NT2/D1 (cell line): ENCODE measurements around the gene SFSWAP.
"Not testable (repeated sequence)": the region's sequence is repeated elsewhere in the genome, so short reads cannot be mapped to it uniquely, and the experiment has no call there.

Experiments used
- DNase-seq: peaks from one replicate; pipeline ENCODE4 v3.0.0-alpha.2; 2011; ENCODE audit warnings: low read depth, low spot score
- H3K27me3 ChIP-seq: 2 replicates; pipeline ENCODE4 v1.6.0; 2011; ENCODE audit warnings: mild to moderate bottlenecking; ENCODE audit not compliant: insufficient read length, insufficient read depth
- H3K36me3 ChIP-seq: 2 replicates; pipeline ENCODE4 v1.6.1; 2011; ENCODE audit warnings: mild to moderate bottlenecking, low read length, mixed read lengths; ENCODE audit not compliant: insufficient read depth, insufficient read length
- H3K4me1 ChIP-seq: 2 replicates; pipeline ENCODE4 v1.5.1; 2011; ENCODE audit not compliant: insufficient read depth, insufficient read length
- H3K4me3 ChIP-seq: 2 replicates; pipeline ENCODE4 v1.5.1; 2011; ENCODE audit warnings: low read depth; ENCODE audit not compliant: insufficient read length
- H3K9ac ChIP-seq: 2 replicates; pipeline ENCODE4 v1.6.0; 2011; ENCODE audit warnings: low read depth; ENCODE audit not compliant: insufficient read length
- H3K9me3 ChIP-seq: 2 replicates; pipeline ENCODE4 v1.5.1; 2011; ENCODE audit warnings: mild to moderate bottlenecking, low read length; ENCODE audit not compliant: insufficient read depth
- SUZ12 ChIP-seq: IDR thresholded peaks from 2 replicates; pipeline ENCODE4 v1.6.1; 2011; ENCODE audit not compliant: insufficient read length, insufficient read depth; ENCODE audit errors: extremely low read depth
- YY1 ChIP-seq: IDR thresholded peaks from 2 replicates; pipeline ENCODE4 v1.6.1; 2011; ENCODE audit not compliant: insufficient read length, insufficient read depth
- ZNF274 ChIP-seq: IDR thresholded peaks from 2 replicates; pipeline ENCODE4 v1.6.1; 2011; ENCODE audit warnings: mild to moderate bottlenecking, low read depth, low read length

SFSWAP gene

GRCh38 chr12:131775392-131776236 lies 64.7 kb downstream of the SFSWAP start:
- TF ChIP-seq YY1 = no peak
- Histone ChIP-seq H3K9ac (no peak overlapping the region), H3K36me3 (peaks cover 78% of the 10 kb centered on the region), H3K4me1 (peaks cover 8% of the 10 kb centered on the region), H3K9me3 (no peaks in the 10 kb centered on the region), H3K4me3 (no peak overlapping the region), H3K27me3 (no peaks in the 10 kb centered on the region)
- no peak for DNase-seq

DNA sequence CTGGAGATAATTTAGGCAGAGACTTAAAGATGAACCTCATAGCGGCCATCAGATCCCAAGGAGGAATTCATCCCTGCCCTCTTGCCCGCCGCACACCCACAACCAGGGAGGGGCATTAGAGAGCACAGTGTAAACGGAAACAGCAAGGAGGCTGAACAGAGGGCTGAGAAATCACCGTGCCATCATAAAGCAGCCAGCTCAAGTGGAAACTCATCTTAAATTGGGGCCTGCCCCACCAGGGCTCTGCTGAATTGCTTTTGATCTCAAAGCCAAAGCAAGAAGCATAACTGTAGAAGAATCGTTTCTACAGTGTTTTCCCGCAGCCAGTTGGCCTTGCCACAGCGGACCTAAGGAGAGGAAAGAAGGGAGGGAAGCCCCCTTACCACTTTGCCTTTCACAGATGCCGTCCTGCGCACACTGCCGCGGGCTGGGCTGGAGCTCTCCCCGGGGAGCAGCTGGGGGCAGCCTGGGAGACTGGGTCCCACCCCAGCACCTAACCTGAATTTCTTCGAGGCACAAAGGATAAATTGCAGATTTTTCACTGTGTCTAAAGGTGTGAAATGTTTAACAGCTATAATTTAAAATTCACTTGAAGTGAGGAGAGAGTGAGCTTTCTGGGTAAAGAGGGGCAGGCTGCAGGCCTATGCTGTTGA lies 65.5 kb downstream of the SFSWAP start:
- DNase-seq = no peak
- Histone ChIP-seq H3K9me3 (no peaks in the 10 kb centered on the region), H3K4me3 (no peak overlapping the region), H3K4me1 (peaks cover 5% of the 10 kb centered on the region), H3K27me3 (no peaks in the 10 kb centered on the region), H3K36me3 (peaks cover 74% of the 10 kb centered on the region), H3K9ac (peak overlapping the region; percentile 12)
- TF ChIP-seq YY1 (no peak), SUZ12 (no peak), ZNF274 (no peak)

DNA sequence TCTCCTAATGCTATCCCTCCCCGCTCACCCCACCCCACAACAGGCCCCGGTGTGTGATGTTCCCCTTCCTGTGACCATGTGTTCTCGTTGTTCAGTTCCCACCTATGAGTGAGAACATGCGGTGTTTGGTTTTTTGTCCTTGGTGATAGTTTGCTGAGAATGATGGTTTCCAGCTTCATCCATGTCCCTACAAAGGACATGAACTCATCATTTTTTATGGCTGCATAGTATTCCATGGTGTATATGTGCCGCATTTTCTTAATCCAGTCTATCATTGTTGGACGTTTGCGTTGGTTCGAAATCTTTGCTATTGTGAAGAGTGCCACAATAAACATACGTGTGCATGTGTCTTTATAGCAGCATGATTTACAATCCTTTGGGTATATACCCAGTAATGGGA lies 66.4 kb downstream of the SFSWAP start:
- not testable (repeated sequence) for H3K27me3 ChIP-seq, H3K4me1 ChIP-seq, H3K9ac ChIP-seq, DNase-seq, H3K4me3 ChIP-seq, H3K9me3 ChIP-seq
- peaks cover 75% of the 10 kb centered on the region for H3K36me3 ChIP-seq

- DNase-seq = no peak
- Histone ChIP-seq H3K9me3 (no peaks in the 10 kb centered on the region), H3K9ac (no peak overlapping the region), H3K4me3 (no peak overlapping the region), H3K4me1 (peaks cover under 1% of the 10 kb centered on the region), H3K36me3 (peaks cover 65% of the 10 kb centered on the region), H3K27me3 (no peaks in the 10 kb centered on the region)
- TF ChIP-seq ZNF274 (no peak), YY1 (no peak), SUZ12 (no peak)
These were observed 68.1 kb downstream of the SFSWAP start for GRCh38 chr12:131779027-131779426.

DNA sequence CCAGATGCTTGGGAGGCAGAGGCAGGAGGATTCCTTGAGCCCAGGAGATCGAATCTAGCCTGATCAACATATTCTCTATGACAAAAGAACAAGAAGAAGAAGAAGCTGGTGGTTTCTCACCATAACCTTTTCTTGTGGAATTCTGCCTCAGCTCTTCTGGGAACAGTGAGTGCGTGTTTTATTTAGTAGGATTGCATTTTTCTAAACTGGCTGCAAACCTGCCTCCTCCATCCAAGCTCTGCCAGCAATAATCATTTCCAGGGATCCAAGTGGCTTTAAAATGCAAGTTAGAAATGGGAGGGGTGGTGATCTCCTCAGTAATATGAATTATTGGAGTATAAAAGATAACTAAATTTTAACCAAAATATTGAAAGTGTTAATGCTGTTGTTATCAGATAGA lies 71.2 kb downstream of the SFSWAP start:
- Histone ChIP-seq H3K4me3 (no peak overlapping the region), H3K9ac (no peak overlapping the region), H3K36me3 (peaks cover 70% of the 10 kb centered on the region), H3K27me3 (no peaks in the 10 kb centered on the region), H3K9me3 (no peaks in the 10 kb centered on the region), H3K4me1 (no peaks in the 10 kb centered on the region)
- TF ChIP-seq SUZ12 = no peak
- no peak for TF ChIP-seq ZNF274
- no peak for TF ChIP-seq YY1
- DNase-seq = no peak

GRCh38 chr12:131783915-131784541 lies 73.1 kb downstream of the SFSWAP start:
- no peak overlapping the region for H3K4me3 ChIP-seq

GRCh38 chr12:131784909-131785762 lies 74.2 kb downstream of the SFSWAP start:
- Histone ChIP-seq H3K27me3 (no peaks in the 10 kb centered on the region), H3K4me3 (no peak overlapping the region), H3K9ac (no peak overlapping the region), H3K4me1 (peaks cover 2% of the 10 kb centered on the region), H3K9me3 (no peaks in the 10 kb centered on the region), H3K36me3 (peaks cover 75% of the 10 kb centered on the region)
- DNase-seq = no peak
- TF ChIP-seq ZNF274 (no peak), SUZ12 (no peak), YY1 (no peak)

More at GRCh38 chr12:131783915-131784541, 73.1 kb downstream of the SFSWAP start:
- H3K36me3 ChIP-seq = peaks cover 75% of the 10 kb centered on the region
- H3K4me1 ChIP-seq = peaks cover 2% of the 10 kb centered on the region
- H3K9me3 ChIP-seq = no peaks in the 10 kb centered on the region
- H3K27me3 ChIP-seq = no peaks in the 10 kb centered on the region
- H3K9ac ChIP-seq = no peak overlapping the region
- peak; percentile 25 for DNase-seq
- no peak for TF ChIP-seq YY1
- no peak for TF ChIP-seq ZNF274
- TF ChIP-seq SUZ12 = no peak
